Aorta (tissue), 4 donors: ENCODE measurements around the gene POU3F3. TPM values are rescaled to one million over a fixed set of nuclear protein-coding genes. Genes with fewer than 3 reads are reported as not detected.

Experiments used
- polyA plus RNA-seq, 2 donors: library from polyadenylated mRNA; stranded (reverse); fragments of 200-250 nt; gene quantifications; one replicate each; pipeline ENCODE4 v1.2.3, GENCODE V29; 2013
- total RNA-seq, 2 donors: library from RNA; stranded (reverse); fragmentation: NEBNext Ultra II Directional; extraction: Animal tissue kit (Norgen Biotek cat#: 25700); gene quantifications; one replicate each; pipeline ENCODE4 v1.2.1, GENCODE V29; 2021
- donor health status: healthy with polysubstance abuse.
- donor health status: Bipolar disorder and iron deficiency.
- donor health status: DM: no; HTN: no; CAD: no.
- donor health status: DM: yes; HTN: yes; CAD: no.

POU3F3 gene
- total and polyA plus RNA-seq, 4 donors = 0.15 to 0.74 (median 0.25) TPM; not detected in 1

Other genes starting within 250 kb of the POU3F3 start
- gene MRPS9, start 184.0 kb downstream of the POU3F3 start, total RNA-seq = 10 to 100 TPM; 12.8 to 14.0 TPM
- gene MRPS9, start 184.0 kb downstream of the POU3F3 start, polyA plus RNA-seq = 10 to 100 TPM; 21.0 to 22.1 TPM